ENCODE results near the gene WDR48. TPM values are rescaled to one million over a fixed set of nuclear protein-coding genes. Genes with fewer than 3 reads are reported as not detected.

WDR48 gene
- total RNA-seq, 1 donor from 2014 or later, result 38.5 TPM

DNA sequence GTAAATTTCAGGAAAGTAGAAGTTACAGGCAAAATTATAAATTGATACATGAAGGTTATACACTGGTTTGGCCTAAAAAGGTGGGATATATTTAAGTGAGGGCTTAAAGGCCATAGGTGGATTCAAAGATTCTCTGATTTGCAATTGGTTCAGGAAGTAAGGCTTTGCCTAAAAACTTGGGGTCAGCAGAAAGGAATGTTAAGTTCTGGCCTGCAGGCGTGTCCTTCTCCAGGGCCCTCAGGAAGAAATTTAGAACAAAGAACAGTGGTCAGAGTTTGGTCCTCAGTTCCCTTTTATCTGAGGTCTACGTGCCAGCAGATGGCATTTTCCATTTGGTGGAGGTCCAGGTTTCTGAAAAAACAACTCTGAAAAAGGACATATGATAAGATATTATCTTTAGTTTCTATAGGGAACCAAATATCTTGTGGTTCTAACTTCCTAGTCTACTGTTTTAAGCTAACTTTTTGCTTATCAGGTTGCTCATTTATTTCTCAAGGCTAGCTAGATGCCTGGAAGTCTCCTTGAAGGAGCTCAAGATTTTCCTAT, 40.6 kb upstream of the WDR48 start:
- no peaks in the 10 kb centered on the region for H3K4me1 ChIP-seq (ENCODE audit: insufficient read depth, low read length)
- H3K27ac ChIP-seq (ENCODE audit: low read depth, low read length), result no peak overlapping the region
- DNase-seq (ENCODE audit: low read depth) (no peak), FAIRE-seq (no peak)
- H3K9me3 Mint-ChIP-seq (ENCODE audit: unreplicated experiment), result no peaks in the 10 kb centered on the region
- no peaks in the 10 kb centered on the region for H3K36me3 ChIP-seq (ENCODE audit: insufficient read depth, low read length)
- no peak overlapping the region for H3K27ac Mint-ChIP-seq (ENCODE audit: unreplicated experiment)
- H3K4me1 Mint-ChIP-seq (ENCODE audit: low read depth, unreplicated experiment), result peaks cover 4% of the 10 kb centered on the region
- H2AFZ ChIP-seq (ENCODE audit: low read depth, low read length), result no peak overlapping the region
- H3K79me2 ChIP-seq (ENCODE audit: insufficient read depth, low read length), result no peaks in the 10 kb centered on the region
- TF ChIP-seq EZH2 (IDR thresholded peaks at IDR 0.05; ENCODE audit: insufficient read depth, low read length) (no peak), CTCF (IDR thresholded peaks at IDR 0.05; ENCODE audit: insufficient read depth, low read depth, low read length) (no peak)
- no peak overlapping the region for H3K4me2 ChIP-seq (ENCODE audit: low read length)
- H3K27me3 ChIP-seq (ENCODE audit: insufficient read depth, low read length), result peaks cover 3% of the 10 kb centered on the region
- H3K9ac ChIP-seq (ENCODE audit: low read length), result no peak overlapping the region
- H3K27me3 Mint-ChIP-seq (ENCODE audit: low read depth, unreplicated experiment), result peaks cover 2% of the 10 kb centered on the region
- H3K4me3 ChIP-seq (ENCODE audit: insufficient read depth, low read depth, low read length), result no peak overlapping the region
- H4K20me1 ChIP-seq (ENCODE audit: insufficient read depth, low read length), result no peaks in the 10 kb centered on the region
- H3K9me3 ChIP-seq (ENCODE audit: insufficient read depth, low read depth, low read length), result no peaks in the 10 kb centered on the region
- H3K4me3 Mint-ChIP-seq (ENCODE audit: unreplicated experiment), result no peak overlapping the region
- H3K36me3 Mint-ChIP-seq (ENCODE audit: low read depth, unreplicated experiment), result no peaks in the 10 kb centered on the region

GRCh38 chr3:39013289-39013688, 38.5 kb upstream of the WDR48 start:
- Histone ChIP-seq H3K36me3 (ENCODE audit: insufficient read depth, low read length) (no peaks in the 10 kb centered on the region), H3K4me1 (ENCODE audit: insufficient read depth, low read length) (no peaks in the 10 kb centered on the region), H3K27ac (ENCODE audit: low read depth, low read length) (no peak overlapping the region), H3K9ac (ENCODE audit: low read length) (no peak overlapping the region), H2AFZ (ENCODE audit: low read depth, low read length) (no peak overlapping the region), H3K9me3 (ENCODE audit: insufficient read depth, low read depth, low read length) (no peaks in the 10 kb centered on the region), H3K4me3 (ENCODE audit: insufficient read depth, low read depth, low read length) (no peak overlapping the region), H3K4me2 (ENCODE audit: low read length) (no peak overlapping the region), H3K27me3 (ENCODE audit: insufficient read depth, low read length) (peaks cover 7% of the 10 kb centered on the region), H3K79me2 (ENCODE audit: insufficient read depth, low read length) (no peaks in the 10 kb centered on the region), H4K20me1 (ENCODE audit: insufficient read depth, low read length) (no peaks in the 10 kb centered on the region)
- Mint-ChIP-seq H3K9me3 (ENCODE audit: unreplicated experiment) (no peaks in the 10 kb centered on the region), H3K4me3 (ENCODE audit: unreplicated experiment) (no peak overlapping the region), H3K4me1 (ENCODE audit: low read depth, unreplicated experiment) (peaks cover 4% of the 10 kb centered on the region), H3K27me3 (ENCODE audit: low read depth, unreplicated experiment) (peaks cover 2% of the 10 kb centered on the region), H3K27ac (ENCODE audit: unreplicated experiment) (no peak overlapping the region), H3K36me3 (ENCODE audit: low read depth, unreplicated experiment) (peaks cover 2% of the 10 kb centered on the region)
- DNase-seq (ENCODE audit: low read depth) (no peak), FAIRE-seq (no peak)
- no peak for TF ChIP-seq CTCF (IDR thresholded peaks at IDR 0.05; ENCODE audit: insufficient read depth, low read depth, low read length)
- TF ChIP-seq EZH2 (IDR thresholded peaks at IDR 0.05; ENCODE audit: insufficient read depth, low read length), result no peak

- no peak overlapping the region for H3K9ac ChIP-seq (ENCODE audit: low read length)
- no peak for DNase-seq (ENCODE audit: low read depth)
- no peak for TF ChIP-seq EZH2 (IDR thresholded peaks at IDR 0.05; ENCODE audit: insufficient read depth, low read length)
- no peak for TF ChIP-seq CTCF (IDR thresholded peaks at IDR 0.05; ENCODE audit: insufficient read depth, low read depth, low read length)
- H3K79me2 ChIP-seq (ENCODE audit: insufficient read depth, low read length), result no peaks in the 10 kb centered on the region
- H3K4me3 ChIP-seq (ENCODE audit: insufficient read depth, low read depth, low read length), result no peak overlapping the region
- H3K27ac ChIP-seq (ENCODE audit: low read depth, low read length), result no peak overlapping the region
- no peaks in the 10 kb centered on the region for H3K36me3 ChIP-seq (ENCODE audit: insufficient read depth, low read length)
- no peaks in the 10 kb centered on the region for H3K9me3 ChIP-seq (ENCODE audit: insufficient read depth, low read depth, low read length)
- Mint-ChIP-seq H3K4me3 (ENCODE audit: unreplicated experiment) (no peak overlapping the region), H3K36me3 (ENCODE audit: low read depth, unreplicated experiment) (peaks cover 2% of the 10 kb centered on the region), H3K27me3 (ENCODE audit: low read depth, unreplicated experiment) (peaks cover 2% of the 10 kb centered on the region), H3K27ac (ENCODE audit: unreplicated experiment) (no peak overlapping the region), H3K4me1 (ENCODE audit: low read depth, unreplicated experiment) (peaks cover 4% of the 10 kb centered on the region), H3K9me3 (ENCODE audit: unreplicated experiment) (no peaks in the 10 kb centered on the region)
- no peak for FAIRE-seq
- no peak overlapping the region for H2AFZ ChIP-seq (ENCODE audit: low read depth, low read length)
- H4K20me1 ChIP-seq (ENCODE audit: insufficient read depth, low read length), result no peaks in the 10 kb centered on the region
- peaks cover 7% of the 10 kb centered on the region for H3K27me3 ChIP-seq (ENCODE audit: insufficient read depth, low read length)
- no peaks in the 10 kb centered on the region for H3K4me1 ChIP-seq (ENCODE audit: insufficient read depth, low read length)
- no peak overlapping the region for H3K4me2 ChIP-seq (ENCODE audit: low read length)
Measured at GRCh38 chr3:39013921-39014509, 37.8 kb upstream of the WDR48 start.

Data from astrocyte (in vitro differentiated cells and primary cell).